Neural cell (in vitro differentiated cells): ENCODE data around the gene SLAIN1. TPM values are rescaled to one million over a fixed set of nuclear protein-coding genes. Genes with fewer than 3 reads are reported as not detected.
"Not testable (repeated sequence)": the region's sequence is repeated elsewhere in the genome, so short reads cannot be mapped to it uniquely, and the experiment has no call there.

ENCODE experiments used
- H2AFZ ChIP-seq: fragments of 200-600, 300-800 bp; sonication (generic), shearing (Covaris generic); 2 replicates; pipeline ENCODE4 v1.6.0; 2014; ENCODE audit warnings: low read depth, mild to moderate bottlenecking, antibody characterized with exemption, low read length, moderate library complexity
- H3F3A ChIP-seq: fragments of 200-600 bp; shearing (Covaris generic); 2 replicates; pipeline ENCODE4 v1.6.1; 2016; ENCODE audit warnings: mild to moderate bottlenecking, moderate library complexity, mixed read lengths, antibody characterized with exemption, low read length; ENCODE audit not compliant: insufficient read depth, poor library complexity, severe bottlenecking
- H3K27ac ChIP-seq: fragments of 200-600, 300-800 bp; sonication (generic), shearing (Covaris generic); 2 replicates; pipeline ENCODE4 v1.5.1; 2014; ENCODE audit warnings: mild to moderate bottlenecking, low read length, moderate library complexity
- H3K27me3 ChIP-seq: fragments of 300-800, 200-600 bp; sonication (generic), shearing (Covaris generic); 2 replicates; pipeline ENCODE4 v1.6.0; 2014; ENCODE audit warnings: mild to moderate bottlenecking, low read depth, low read length, moderate library complexity; ENCODE audit not compliant: insufficient read depth
- H3K36me3 ChIP-seq: fragments of 300-800, 200-600 bp; sonication (generic), shearing (Covaris generic); 2 replicates; pipeline ENCODE4 v1.5.1; 2014; ENCODE audit warnings: mild to moderate bottlenecking, antibody characterized with exemption, low read length, moderate library complexity; ENCODE audit not compliant: insufficient read depth
- H3K4me2 ChIP-seq: fragments of 300-800, 200-600 bp; sonication (generic), shearing (Covaris generic); 2 replicates; pipeline ENCODE4 v1.6.0; 2014; ENCODE audit warnings: mild to moderate bottlenecking, low read length
- H3K4me3 ChIP-seq: fragments of 300-800, 200-600 bp; sonication (generic), shearing (Covaris generic); 2 replicates; pipeline ENCODE4 v1.5.1; 2014; ENCODE audit warnings: mild to moderate bottlenecking, low read length, moderate library complexity
- H3K79me2 ChIP-seq: fragments of 200-600 bp; shearing (Covaris generic); replicated peaks from 2 replicates; pipeline ENCODE4 v1.6.0; 2014; ENCODE audit warnings: mild to moderate bottlenecking, low read length, moderate library complexity; ENCODE audit not compliant: insufficient read depth
- H3K9ac ChIP-seq: fragments of 300-800, 200-600 bp; sonication (generic), shearing (Covaris generic); 2 replicates; pipeline ENCODE4 v1.6.1; 2016; ENCODE audit warnings: mild to moderate bottlenecking, low read length, mixed read lengths
- H3K9me2 ChIP-seq: fragments of 200-600 bp; shearing (Covaris generic); 2 replicates; pipeline ENCODE4 v1.6.1; 2016; ENCODE audit warnings: mild to moderate bottlenecking, low read length, mixed read lengths; ENCODE audit not compliant: insufficient read depth
- H3K9me3 ChIP-seq: fragments of 200-600, 300-800 bp; sonication (generic), shearing (Covaris generic); 2 replicates; pipeline ENCODE4 v1.6.1; 2016; ENCODE audit warnings: mild to moderate bottlenecking, mixed run types, low read length, moderate library complexity, mixed read lengths
- H4K20me1 ChIP-seq: fragments of 200-600 bp; shearing (Covaris generic); 2 replicates; pipeline ENCODE4 v1.6.1; 2016; ENCODE audit warnings: mild to moderate bottlenecking, mixed run types; ENCODE audit not compliant: insufficient read depth
- CTCF ChIP-seq: fragments of 450-650 bp; IDR thresholded peaks from 2 replicates; pipeline ENCODE4 v1.5.1; 2014; ENCODE audit warnings: antibody characterized with exemption, mild to moderate bottlenecking, moderate library complexity; ENCODE audit not compliant: poor library complexity, severe bottlenecking
- EP300 ChIP-seq: fragments of 450-650 bp; conservative IDR thresholded peaks from 2 replicates; pipeline ENCODE4 v1.6.1; 2014; ENCODE audit warnings: antibody characterized with exemption, mild to moderate bottlenecking, moderate library complexity; ENCODE audit not compliant: poor library complexity, severe bottlenecking
- EZH2 ChIP-seq: fragments of 200-600, 300-800 bp; shearing (Covaris generic), sonication (generic); IDR thresholded peaks from 2 replicates; pipeline ENCODE4 v1.6.1; 2014; ENCODE audit warnings: antibody characterized with exemption, low read length, borderline replicate concordance, mild to moderate bottlenecking; ENCODE audit not compliant: insufficient read depth, poor library complexity, severe bottlenecking
- MXI1 ChIP-seq: fragments of 450-650 bp; conservative IDR thresholded peaks from 2 replicates; pipeline ENCODE4 v1.6.1; 2014; ENCODE audit warnings: antibody characterized with exemption, mild to moderate bottlenecking; ENCODE audit not compliant: poor library complexity, severe bottlenecking
- POLR2AphosphoS5 ChIP-seq: IDR thresholded peaks from 2 replicates; pipeline ENCODE4 v1.6.1; 2012
- RAD21 ChIP-seq: fragments of 450-650 bp; conservative IDR thresholded peaks from 2 replicates; pipeline ENCODE4 v1.6.1; 2014; ENCODE audit warnings: antibody characterized with exemption, mild to moderate bottlenecking, moderate library complexity
- SMC3 ChIP-seq: fragments of 450-650 bp; conservative IDR thresholded peaks from 2 replicates; pipeline ENCODE4 v1.6.1; 2014; ENCODE audit warnings: antibody characterized with exemption, mild to moderate bottlenecking, moderate library complexity; ENCODE audit not compliant: poor library complexity
- TAF1 ChIP-seq: IDR thresholded peaks from 2 replicates; pipeline ENCODE4 v1.6.1; 2012; ENCODE audit warnings: low read depth
- polyA plus RNA-seq: library from polyadenylated mRNA; depleted of rRNA; stranded (reverse); fragments of >200 nt; gene quantifications from 2 replicates; pipeline ENCODE4 v1.2.3, GENCODE V29; 2014
- TF ChIP-seq, protein P1 (sequence below): IDR thresholded peaks from 2 replicates; pipeline ENCODE4 v1.6.1; 2012; ENCODE audit warnings: borderline replicate concordance

SLAIN1 gene
- polyA plus RNA-seq, 1 donor from 2014 or later = 155 TPM

DNA sequence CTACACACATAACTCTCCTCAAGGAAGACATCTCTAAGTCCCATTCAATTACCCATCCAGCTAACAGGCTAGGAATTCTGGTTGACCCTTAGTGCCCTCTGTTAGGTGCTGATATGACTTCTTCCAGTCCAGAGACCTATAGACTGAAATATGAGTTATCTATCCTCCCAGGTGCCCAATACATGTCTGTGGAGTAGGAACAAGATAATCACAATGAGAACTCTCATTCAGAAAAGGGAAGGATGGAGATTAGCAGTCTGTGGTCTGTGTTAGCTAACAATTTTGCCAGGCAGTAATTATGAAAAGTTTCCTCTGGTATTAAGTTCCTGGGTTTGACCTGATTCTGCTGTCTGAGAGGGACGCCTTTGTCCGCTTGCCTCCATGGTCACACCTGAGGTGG is 44.2 kb upstream of the SLAIN1 start:
- Histone ChIP-seq H3K9me2 (no peaks in the 10 kb centered on the region), H3F3A (no peaks in the 10 kb centered on the region), H2AFZ (no peak overlapping the region), H3K9me3 (no peaks in the 10 kb centered on the region), H3K4me2 (no peak overlapping the region), H3K27ac (no peak overlapping the region), H3K4me3 (no peak overlapping the region), H3K79me2 (no peaks in the 10 kb centered on the region), H3K36me3 (no peaks in the 10 kb centered on the region), H4K20me1 (no peaks in the 10 kb centered on the region), H3K9ac (no peak overlapping the region), H3K27me3 (no peaks in the 10 kb centered on the region)
- TF ChIP-seq POLR2AphosphoS5 = no peak
- no peak for TF ChIP-seq EZH2
- no peak for TF ChIP-seq RAD21
- TF ChIP-seq EP300 = no peak
- TF ChIP-seq SMC3 = no peak
- TF ChIP-seq CTCF = no peak
- TF ChIP-seq TAF1 = no peak
- TF ChIP-seq, protein P1, sequence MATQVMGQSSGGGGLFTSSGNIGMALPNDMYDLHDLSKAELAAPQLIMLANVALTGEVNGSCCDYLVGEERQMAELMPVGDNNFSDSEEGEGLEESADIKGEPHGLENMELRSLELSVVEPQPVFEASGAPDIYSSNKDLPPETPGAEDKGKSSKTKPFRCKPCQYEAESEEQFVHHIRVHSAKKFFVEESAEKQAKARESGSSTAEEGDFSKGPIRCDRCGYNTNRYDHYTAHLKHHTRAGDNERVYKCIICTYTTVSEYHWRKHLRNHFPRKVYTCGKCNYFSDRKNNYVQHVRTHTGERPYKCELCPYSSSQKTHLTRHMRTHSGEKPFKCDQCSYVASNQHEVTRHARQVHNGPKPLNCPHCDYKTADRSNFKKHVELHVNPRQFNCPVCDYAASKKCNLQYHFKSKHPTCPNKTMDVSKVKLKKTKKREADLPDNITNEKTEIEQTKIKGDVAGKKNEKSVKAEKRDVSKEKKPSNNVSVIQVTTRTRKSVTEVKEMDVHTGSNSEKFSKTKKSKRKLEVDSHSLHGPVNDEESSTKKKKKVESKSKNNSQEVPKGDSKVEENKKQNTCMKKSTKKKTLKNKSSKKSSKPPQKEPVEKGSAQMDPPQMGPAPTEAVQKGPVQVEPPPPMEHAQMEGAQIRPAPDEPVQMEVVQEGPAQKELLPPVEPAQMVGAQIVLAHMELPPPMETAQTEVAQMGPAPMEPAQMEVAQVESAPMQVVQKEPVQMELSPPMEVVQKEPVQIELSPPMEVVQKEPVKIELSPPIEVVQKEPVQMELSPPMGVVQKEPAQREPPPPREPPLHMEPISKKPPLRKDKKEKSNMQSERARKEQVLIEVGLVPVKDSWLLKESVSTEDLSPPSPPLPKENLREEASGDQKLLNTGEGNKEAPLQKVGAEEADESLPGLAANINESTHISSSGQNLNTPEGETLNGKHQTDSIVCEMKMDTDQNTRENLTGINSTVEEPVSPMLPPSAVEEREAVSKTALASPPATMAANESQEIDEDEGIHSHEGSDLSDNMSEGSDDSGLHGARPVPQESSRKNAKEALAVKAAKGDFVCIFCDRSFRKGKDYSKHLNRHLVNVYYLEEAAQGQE = no peak
- TF ChIP-seq MXI1 = no peak

GRCh38 chr13:77660016-77660415 is 37.5 kb upstream of the SLAIN1 start:
- H3K27ac ChIP-seq, H3K79me2 ChIP-seq, H3F3A ChIP-seq, H3K9me2 ChIP-seq, H3K27me3 ChIP-seq, H3K36me3 ChIP-seq, H3K4me3 ChIP-seq, H3K9me3 ChIP-seq, H4K20me1 ChIP-seq, H2AFZ ChIP-seq, H3K9ac ChIP-seq, H3K4me2 ChIP-seq: not testable (repeated sequence)

DNA sequence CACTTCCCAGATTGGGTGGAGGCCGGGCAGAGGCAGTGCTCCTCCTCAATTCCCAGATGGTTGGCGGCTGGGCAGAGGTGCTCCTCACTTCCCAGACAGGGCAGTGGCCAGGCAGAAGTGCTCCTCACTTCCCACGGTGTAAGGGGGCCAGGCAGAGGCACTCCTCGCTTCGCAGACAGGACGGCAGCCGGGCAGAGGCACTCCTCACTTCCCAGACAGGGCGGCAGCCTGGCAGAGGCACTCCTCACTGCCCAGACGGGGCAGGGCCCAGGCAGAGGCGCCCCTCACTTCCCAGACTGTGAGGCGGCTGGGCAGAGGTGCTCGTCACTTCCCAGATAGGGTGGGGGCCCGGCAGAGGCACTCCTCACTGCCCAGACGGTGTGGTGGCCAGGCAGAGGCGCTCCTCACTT is 36.6 kb upstream of the SLAIN1 start:
- Histone ChIP-seq H3K79me2 (no peaks in the 10 kb centered on the region), H2AFZ (no peak overlapping the region), H3K9ac (no peak overlapping the region), H3K36me3 (no peaks in the 10 kb centered on the region), H3K27ac (no peak overlapping the region), H3K4me3 (no peak overlapping the region), H3K9me3 (no peaks in the 10 kb centered on the region), H3K4me2 (no peak overlapping the region), H3K9me2 (no peaks in the 10 kb centered on the region), H3F3A (no peaks in the 10 kb centered on the region), H3K27me3 (no peaks in the 10 kb centered on the region), H4K20me1 (no peaks in the 10 kb centered on the region)
- TF ChIP-seq POLR2AphosphoS5 (no peak), CTCF (no peak), EP300 (no peak), TAF1 (no peak), MXI1 (no peak), SMC3 (no peak), EZH2 (no peak), RAD21 (no peak)
- TF ChIP-seq, protein P1 = no peak
